Measurements from ENCODE around the gene GRIFIN. TPM values are rescaled to one million over a fixed set of nuclear protein-coding genes. Genes with fewer than 3 reads are reported as not detected.

Gene GRIFIN
- total and polyA plus RNA-seq, 2 experiments from 2014 or later, result not detected

DNA sequence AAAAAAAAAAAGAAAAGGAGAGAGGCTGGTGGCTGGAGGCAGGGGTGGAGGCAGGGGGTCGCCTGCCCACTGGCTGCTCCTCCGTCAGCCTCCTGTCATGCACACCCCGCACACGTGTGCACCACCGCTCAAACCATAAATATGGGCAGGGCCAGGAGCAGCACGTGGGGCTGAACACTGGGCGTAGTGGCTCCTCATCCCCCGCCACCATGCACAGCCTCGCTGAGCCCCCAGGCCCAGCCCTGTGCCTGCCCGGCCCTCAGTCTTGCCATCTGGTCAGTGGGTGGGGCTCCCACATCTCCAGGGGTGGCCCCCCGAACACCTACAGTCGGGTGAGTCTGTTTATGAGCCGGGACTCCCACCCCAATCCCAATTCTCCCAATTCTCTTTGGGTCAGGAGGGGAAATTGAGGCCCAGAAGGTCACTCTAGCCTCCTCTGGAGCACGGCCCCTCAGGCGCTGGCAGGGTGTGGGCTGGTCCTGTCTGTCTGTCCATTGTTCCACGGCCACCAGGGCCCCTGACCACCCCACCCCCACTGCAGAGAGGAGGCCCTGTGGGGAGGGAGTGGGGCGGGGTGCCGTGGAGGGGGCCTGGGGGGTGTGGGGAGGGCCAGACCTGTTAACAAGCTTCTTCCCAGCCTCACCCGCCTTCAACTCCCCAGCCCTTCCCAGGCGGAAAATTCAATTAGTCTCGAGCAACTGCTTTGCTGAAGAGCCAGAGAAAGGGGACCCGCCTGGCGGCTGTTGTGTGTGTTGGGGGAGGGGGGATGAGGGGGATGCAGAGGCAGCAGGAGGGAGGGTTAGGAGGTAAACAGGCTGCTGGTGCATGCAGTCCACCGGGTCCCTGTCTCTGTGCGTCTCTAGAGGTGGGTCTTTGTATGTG lies 19.5 kb upstream of the GRIFIN start:
- H2AFZ ChIP-seq, result no peak overlapping the region
- no peak overlapping the region for H3K4me3 ChIP-seq
- no peak for TF ChIP-seq EZH2phosphoT487 (IDR thresholded peaks at IDR 0.05; ENCODE audit: low read depth, severe bottlenecking, unreplicated experiment)
- peak; percentile 51 for DNase-seq (ENCODE audit: low spot score)
- H3K9me2 ChIP-seq (replicated peaks; ENCODE audit: insufficient read depth), result no peaks in the 10 kb centered on the region
- H3K4me2 ChIP-seq, result no peak overlapping the region
- no peaks in the 10 kb centered on the region for H3K36me3 ChIP-seq (replicated peaks; ENCODE audit: insufficient read depth, low read depth)
- 63% methylated on average over 18 of the region's 25 CpGs for WGBS (ENCODE audit: low lambda C conversion rate, missing lambda C conversion rate)
- H3K9me3 ChIP-seq (ENCODE audit: low read depth), result no peaks in the 10 kb centered on the region
- H3K27me3 ChIP-seq, result no peaks in the 10 kb centered on the region
- peaks cover 27% of the 10 kb centered on the region for H3K4me1 ChIP-seq (ENCODE audit: insufficient read depth)
- no peak overlapping the region for H3K27ac ChIP-seq
- H3K79me2 ChIP-seq, result no peaks in the 10 kb centered on the region
- H4K20me1 ChIP-seq (ENCODE audit: insufficient read depth, poor library complexity, severe bottlenecking), result no peaks in the 10 kb centered on the region

DNA sequence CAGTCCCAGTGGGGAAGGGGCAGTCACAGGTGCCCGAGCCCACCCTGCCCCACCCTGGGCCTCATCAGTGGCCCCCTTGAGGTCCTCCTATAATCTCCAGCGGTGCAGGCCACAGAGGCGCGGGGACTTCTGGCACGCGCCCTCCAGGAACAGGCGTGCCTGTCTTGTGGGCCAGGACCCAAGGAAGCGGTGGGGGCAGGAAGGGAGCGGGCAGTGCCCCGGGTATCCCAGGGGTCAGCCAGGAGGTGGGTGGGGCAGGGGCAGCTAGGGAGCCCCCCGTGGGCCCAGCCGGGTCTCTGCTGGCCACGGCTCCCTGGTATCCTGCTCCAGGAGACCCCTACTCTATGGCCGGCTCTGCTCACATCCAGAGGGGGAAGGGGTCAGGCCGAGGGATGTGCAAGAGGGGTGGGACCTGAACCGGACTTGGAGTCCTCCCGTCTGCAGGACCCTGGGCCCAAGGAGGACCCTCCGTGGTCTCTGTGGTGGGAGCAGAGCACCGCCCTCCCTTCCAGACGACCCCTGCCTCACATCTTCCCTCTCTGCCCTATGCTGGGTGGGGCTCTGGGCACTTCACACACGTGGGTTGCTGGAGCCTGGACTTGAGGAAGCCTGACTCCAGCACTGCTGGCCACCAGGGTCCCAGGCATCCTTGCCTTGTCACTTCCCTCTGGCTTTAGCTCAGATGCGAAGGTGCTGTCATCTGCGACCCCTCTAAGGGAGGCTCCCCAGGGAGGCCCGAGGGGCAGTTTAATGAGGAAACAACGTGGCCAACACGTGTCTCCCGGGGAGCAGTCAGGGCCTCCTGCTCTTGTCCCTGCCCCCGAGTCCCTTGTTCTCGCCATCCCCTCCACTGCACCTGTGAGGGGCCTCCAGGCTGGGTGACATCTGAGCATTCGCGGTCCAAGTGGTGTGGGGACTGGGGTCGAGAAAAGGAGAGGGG lies 18.3 kb upstream of the GRIFIN start:
- Histone ChIP-seq H4K20me1 (ENCODE audit: insufficient read depth, poor library complexity, severe bottlenecking) (no peaks in the 10 kb centered on the region), H3K36me3 (replicated peaks; ENCODE audit: insufficient read depth, low read depth) (no peaks in the 10 kb centered on the region), H3K27me3 (no peaks in the 10 kb centered on the region), H3K4me2 (no peak overlapping the region), H3K4me3 (no peak overlapping the region), H3K79me2 (no peaks in the 10 kb centered on the region), H3K9me3 (ENCODE audit: low read depth) (no peaks in the 10 kb centered on the region), H3K9me2 (replicated peaks; ENCODE audit: insufficient read depth) (no peaks in the 10 kb centered on the region), H3K4me1 (ENCODE audit: insufficient read depth) (peaks cover 27% of the 10 kb centered on the region), H2AFZ (no peak overlapping the region), H3K27ac (no peak overlapping the region)
- DNase-seq (ENCODE audit: low spot score), result no peak
- WGBS (ENCODE audit: low lambda C conversion rate, missing lambda C conversion rate), result 83% methylated on average over 26 of the region's 32 CpGs
- TF ChIP-seq EZH2phosphoT487 (IDR thresholded peaks at IDR 0.05; ENCODE audit: low read depth, severe bottlenecking, unreplicated experiment) (no peak), EZH2 (IDR thresholded peaks at IDR 0.05; ENCODE audit: borderline replicate concordance) (no peak)
- TF ChIP-seq, protein P1, sequence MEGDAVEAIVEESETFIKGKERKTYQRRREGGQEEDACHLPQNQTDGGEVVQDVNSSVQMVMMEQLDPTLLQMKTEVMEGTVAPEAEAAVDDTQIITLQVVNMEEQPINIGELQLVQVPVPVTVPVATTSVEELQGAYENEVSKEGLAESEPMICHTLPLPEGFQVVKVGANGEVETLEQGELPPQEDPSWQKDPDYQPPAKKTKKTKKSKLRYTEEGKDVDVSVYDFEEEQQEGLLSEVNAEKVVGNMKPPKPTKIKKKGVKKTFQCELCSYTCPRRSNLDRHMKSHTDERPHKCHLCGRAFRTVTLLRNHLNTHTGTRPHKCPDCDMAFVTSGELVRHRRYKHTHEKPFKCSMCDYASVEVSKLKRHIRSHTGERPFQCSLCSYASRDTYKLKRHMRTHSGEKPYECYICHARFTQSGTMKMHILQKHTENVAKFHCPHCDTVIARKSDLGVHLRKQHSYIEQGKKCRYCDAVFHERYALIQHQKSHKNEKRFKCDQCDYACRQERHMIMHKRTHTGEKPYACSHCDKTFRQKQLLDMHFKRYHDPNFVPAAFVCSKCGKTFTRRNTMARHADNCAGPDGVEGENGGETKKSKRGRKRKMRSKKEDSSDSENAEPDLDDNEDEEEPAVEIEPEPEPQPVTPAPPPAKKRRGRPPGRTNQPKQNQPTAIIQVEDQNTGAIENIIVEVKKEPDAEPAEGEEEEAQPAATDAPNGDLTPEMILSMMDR (IDR thresholded peaks at IDR 0.05; ENCODE audit: poor library complexity), result no peak

DNA sequence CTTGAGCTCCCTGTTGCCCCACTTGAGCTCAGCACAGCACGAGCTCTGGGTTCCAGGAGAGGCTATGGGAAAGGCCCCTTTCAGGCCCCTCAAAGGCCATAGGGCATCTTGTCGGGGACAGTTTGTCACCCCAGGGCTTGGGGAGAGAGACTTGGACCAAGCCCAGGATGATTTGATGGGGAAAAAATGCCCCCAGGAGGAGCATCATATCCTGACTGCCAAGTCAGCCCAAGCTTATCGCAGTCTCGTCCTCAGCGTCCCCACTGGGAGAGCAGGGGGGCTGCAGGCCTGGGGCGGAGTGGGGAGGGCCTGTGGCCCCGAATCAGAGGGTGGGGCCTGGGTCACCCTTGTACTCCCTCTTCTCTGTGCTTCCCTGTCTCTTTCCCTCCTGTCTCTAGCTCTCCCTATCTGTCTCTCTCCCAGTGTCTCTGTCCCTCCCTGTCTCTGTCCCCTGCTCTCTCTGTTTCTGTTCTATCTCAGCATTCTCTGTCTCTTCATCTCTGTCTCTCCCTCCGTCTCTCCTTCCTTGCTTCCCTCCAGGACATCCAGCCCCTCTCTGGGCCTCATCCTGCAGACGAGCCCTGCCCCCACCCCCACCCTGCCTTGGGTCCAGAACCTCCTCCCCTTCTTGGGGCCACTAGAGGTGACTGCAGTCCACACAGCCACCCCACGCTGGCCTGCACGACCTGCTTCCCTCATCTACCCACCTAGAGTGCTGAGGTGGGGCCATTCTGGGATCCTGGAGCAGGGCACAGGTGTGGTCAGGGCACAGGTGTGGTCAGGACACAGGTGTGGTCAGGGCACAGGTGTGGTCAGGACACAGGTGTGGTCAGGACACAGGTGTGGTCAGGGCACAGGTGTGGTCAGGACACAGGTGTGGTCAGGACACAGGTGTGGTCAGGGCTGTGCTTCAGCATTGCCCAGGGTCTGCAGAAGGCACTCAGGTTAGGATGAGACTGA lies 17.3 kb upstream of the GRIFIN start:
- TF ChIP-seq EZH2 (IDR thresholded peaks at IDR 0.05; ENCODE audit: borderline replicate concordance), result no peak
- TF ChIP-seq, protein P1 (IDR thresholded peaks at IDR 0.05; ENCODE audit: poor library complexity), result no peak
- no peak for TF ChIP-seq EZH2phosphoT487 (IDR thresholded peaks at IDR 0.05; ENCODE audit: low read depth, severe bottlenecking, unreplicated experiment)
- Histone ChIP-seq H3K9me3 (ENCODE audit: low read depth) (no peaks in the 10 kb centered on the region), H3K36me3 (replicated peaks; ENCODE audit: insufficient read depth, low read depth) (no peaks in the 10 kb centered on the region), H3K27me3 (no peaks in the 10 kb centered on the region), H2AFZ (no peak overlapping the region), H3K4me2 (no peak overlapping the region), H3K4me3 (no peak overlapping the region), H4K20me1 (ENCODE audit: insufficient read depth, poor library complexity, severe bottlenecking) (no peaks in the 10 kb centered on the region), H3K79me2 (no peaks in the 10 kb centered on the region), H3K4me1 (ENCODE audit: insufficient read depth) (peaks cover 27% of the 10 kb centered on the region), H3K9me2 (replicated peaks; ENCODE audit: insufficient read depth) (no peaks in the 10 kb centered on the region), H3K27ac (no peak overlapping the region)
- WGBS (ENCODE audit: low lambda C conversion rate, missing lambda C conversion rate), result 60% methylated on average over 9 of the region's 11 CpGs
- no peak for DNase-seq (ENCODE audit: low spot score)

Measured in hepatocyte (in vitro differentiated cells).